Activated CD8-positive, alpha-beta memory T cell treated with anti-CD3 and anti-CD28 coated beads, Interleukin-2, amount 50 U/mL, for 24 hours (primary cell): ENCODE data around the gene ZBTB7C.

Experiments
- DNase-seq: peaks from one replicate; pipeline ENCODE4 v3.0.0-alpha.2; 2020; ENCODE audit errors: extremely low read depth

ZBTB7C gene

GRCh38 chr18:48324651-48325050 is 84.5 kb downstream of the ZBTB7C start:
- no peak for DNase-seq

GRCh38 chr18:48323151-48323550 is 86.0 kb downstream of the ZBTB7C start:
- no peak for DNase-seq

- no peak for DNase-seq
Observed at GRCh38 chr18:48321536-48321935, 87.6 kb downstream of the ZBTB7C start.

- DNase-seq: no peak
Observed at GRCh38 chr18:48321121-48321520, 88.1 kb downstream of the ZBTB7C start.

- no peak for DNase-seq
Observed at GRCh38 chr18:48320639-48320945, 88.6 kb downstream of the ZBTB7C start.

GRCh38 chr18:48319801-48320638 is 89.2 kb downstream of the ZBTB7C start:
- DNase-seq: no peak

GRCh38 chr18:48318436-48318835 is 90.7 kb downstream of the ZBTB7C start:
- DNase-seq: no peak

GRCh38 chr18:48317781-48318381 is 91.3 kb downstream of the ZBTB7C start:
- no peak for DNase-seq

- DNase-seq: no peak
Observed at GRCh38 chr18:48316177-48316576, 93.0 kb downstream of the ZBTB7C start.

GRCh38 chr18:48314690-48315089 is 94.5 kb downstream of the ZBTB7C start:
- no peak for DNase-seq

- no peak for DNase-seq
Observed at GRCh38 chr18:48313792-48314191, 95.4 kb downstream of the ZBTB7C start.

GRCh38 chr18:48312066-48312465 is 97.1 kb downstream of the ZBTB7C start:
- no peak for DNase-seq

GRCh38 chr18:48310999-48311398 is 98.2 kb downstream of the ZBTB7C start:
- DNase-seq: no peak

GRCh38 chr18:48310353-48310752 is 98.8 kb downstream of the ZBTB7C start:
- DNase-seq: no peak

- no peak for DNase-seq
Observed at GRCh38 chr18:48308755-48309575, 100.2 kb downstream of the ZBTB7C start.

GRCh38 chr18:48308027-48308635 is 101.1 kb downstream of the ZBTB7C start:
- DNase-seq: no peak

GRCh38 chr18:48306838-48307237 is 102.3 kb downstream of the ZBTB7C start:
- DNase-seq: no peak

- DNase-seq: no peak
Observed at GRCh38 chr18:48304906-48305693, 104.1 kb downstream of the ZBTB7C start.

GRCh38 chr18:48303883-48304282 is 105.3 kb downstream of the ZBTB7C start:
- no peak for DNase-seq

GRCh38 chr18:48302736-48303135 is 106.4 kb downstream of the ZBTB7C start:
- no peak for DNase-seq

- DNase-seq: no peak
Observed at GRCh38 chr18:48300463-48300961, 108.7 kb downstream of the ZBTB7C start.
